ENCODE data around the gene COL15A1.
A peak's percentile ranks its signal among the peaks of the same experiment; 100 is the strongest.

COL15A1 gene

DNA sequence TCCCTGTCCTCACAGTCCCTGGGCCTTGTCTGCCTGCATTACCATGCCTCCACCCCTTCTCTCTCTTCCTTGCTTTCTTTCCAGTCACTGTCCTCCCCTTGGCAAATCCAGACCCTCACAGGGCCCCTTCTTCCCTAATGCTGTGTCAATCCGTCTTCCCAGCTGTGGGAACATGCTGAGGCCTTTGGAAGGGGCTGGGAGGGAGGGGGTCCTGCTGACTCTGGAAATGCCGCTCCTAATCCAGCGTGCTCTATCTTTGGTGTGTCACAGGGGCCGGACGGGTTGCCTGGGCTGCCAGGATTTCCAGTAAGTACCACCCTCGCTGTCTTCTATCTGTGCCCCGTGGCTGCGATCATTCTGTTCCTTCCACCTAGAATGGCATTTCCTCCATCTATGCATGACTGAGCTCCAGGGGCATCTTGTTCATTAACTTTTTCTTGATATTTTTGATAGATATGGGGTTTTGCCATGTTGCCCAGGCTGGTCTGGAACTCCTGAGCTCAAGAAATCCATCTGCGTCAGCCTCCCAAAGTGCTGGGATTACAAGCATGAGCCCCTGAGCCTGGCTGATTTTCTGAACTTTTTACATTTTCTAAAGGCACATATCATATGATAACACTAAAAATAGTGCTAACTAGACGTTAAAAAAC, 96.7 kb downstream of the COL15A1 start:
- Histone ChIP-seq H3K4me2 (ENCODE audit: low read length) (no peak overlapping the region), H3K79me1 (ENCODE audit: low read length) (no peaks in the 10 kb centered on the region), H3K79me2 (ENCODE audit: control insufficient read depth, insufficient read depth, low read length) (no peaks in the 10 kb centered on the region), H3K56ac (ENCODE audit: low read length) (no peak overlapping the region), H3K4me1 (ENCODE audit: control insufficient read depth, low read depth, low read length) (peaks cover 2% of the 10 kb centered on the region), H2BK5ac (ENCODE audit: low read length) (no peak overlapping the region), H3K27ac (ENCODE audit: low read depth, low read length) (peak overlapping the region; percentile 60), H3K23ac (ENCODE audit: low read length) (no peak overlapping the region), H2BK120ac (ENCODE audit: low read depth, low read length) (no peak overlapping the region), H2BK15ac (replicated peaks; ENCODE audit: low read depth) (no peak overlapping the region), H4K8ac (ENCODE audit: low read depth, low read length) (no peak overlapping the region), H3K4me3 (ENCODE audit: low read length) (no peak overlapping the region), H2AK5ac (ENCODE audit: low read length) (no peak overlapping the region), H3K36me3 (ENCODE audit: control insufficient read depth, insufficient read depth, low read length) (no peaks in the 10 kb centered on the region), H3K18ac (ENCODE audit: low read length) (peak overlapping the region; percentile 25), H4K5ac (ENCODE audit: low read length) (no peak overlapping the region), H3K9ac (ENCODE audit: low read length) (no peak overlapping the region), H3K4ac (ENCODE audit: low read depth, low read length) (no peak overlapping the region), H3K27me3 (ENCODE audit: insufficient read depth, low read length, poor library complexity) (no peaks in the 10 kb centered on the region)
- DNase-seq = no peak
- no CpG with 5 or more reads among the region's 10 CpGs for WGBS (ENCODE audit: extremely low coverage, insufficient coverage, low lambda C conversion rate)

DNA sequence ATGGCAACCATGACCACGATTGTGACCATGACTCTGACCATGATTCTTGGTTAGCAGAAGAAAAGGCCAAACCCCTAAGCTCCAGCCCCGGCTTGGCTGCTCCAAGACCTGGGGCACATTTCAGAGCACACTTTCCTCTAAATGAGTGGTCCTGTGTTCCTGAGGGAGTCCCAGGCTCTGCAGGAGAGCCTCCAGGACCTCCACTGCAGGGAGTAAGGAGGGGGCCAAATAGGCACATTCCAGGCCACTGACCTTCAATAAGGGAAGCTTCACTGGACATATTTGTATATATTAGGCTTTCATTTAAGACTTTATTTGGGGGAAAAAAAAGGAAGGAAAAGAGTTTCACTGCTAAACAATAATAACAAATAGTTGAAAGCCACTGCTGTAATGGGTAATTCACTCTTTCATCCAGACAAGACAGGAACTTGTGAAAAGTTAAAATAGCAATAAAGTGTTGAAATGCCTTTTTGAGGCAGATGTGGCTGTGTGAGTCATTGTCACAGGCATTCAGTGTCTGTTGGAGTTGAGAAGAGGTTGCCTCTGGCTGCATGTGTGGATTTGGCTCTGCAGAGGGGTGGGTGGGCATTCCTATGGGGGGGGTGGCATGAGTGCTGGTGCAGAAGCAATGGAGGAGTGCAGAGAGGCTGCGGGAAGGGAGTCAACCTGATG, 97.3 kb downstream of the COL15A1 start:
- Histone ChIP-seq H2BK15ac (replicated peaks; ENCODE audit: low read depth) (no peak overlapping the region), H3K56ac (ENCODE audit: low read length) (no peak overlapping the region), H3K27ac (ENCODE audit: low read depth, low read length) (peak overlapping the region; percentile 60), H3K4me3 (ENCODE audit: low read length) (no peak overlapping the region), H3K27me3 (ENCODE audit: insufficient read depth, low read length, poor library complexity) (no peaks in the 10 kb centered on the region), H4K8ac (ENCODE audit: low read depth, low read length) (no peak overlapping the region), H2BK120ac (ENCODE audit: low read depth, low read length) (no peak overlapping the region), H3K79me2 (ENCODE audit: control insufficient read depth, insufficient read depth, low read length) (no peaks in the 10 kb centered on the region), H3K36me3 (ENCODE audit: control insufficient read depth, insufficient read depth, low read length) (no peaks in the 10 kb centered on the region), H3K79me1 (ENCODE audit: low read length) (no peaks in the 10 kb centered on the region), H3K4ac (ENCODE audit: low read depth, low read length) (no peak overlapping the region), H2AK5ac (ENCODE audit: low read length) (no peak overlapping the region), H2BK5ac (ENCODE audit: low read length) (no peak overlapping the region), H3K18ac (ENCODE audit: low read length) (no peak overlapping the region), H3K4me1 (ENCODE audit: control insufficient read depth, low read depth, low read length) (peaks cover 2% of the 10 kb centered on the region), H3K23ac (ENCODE audit: low read length) (no peak overlapping the region), H3K9ac (ENCODE audit: low read length) (no peak overlapping the region), H3K4me2 (ENCODE audit: low read length) (no peak overlapping the region), H4K5ac (ENCODE audit: low read length) (no peak overlapping the region)
- DNase-seq = peak; percentile 88
- WGBS (ENCODE audit: extremely low coverage, insufficient coverage, low lambda C conversion rate) = no CpG with 5 or more reads among the region's 3 CpGs

DNA sequence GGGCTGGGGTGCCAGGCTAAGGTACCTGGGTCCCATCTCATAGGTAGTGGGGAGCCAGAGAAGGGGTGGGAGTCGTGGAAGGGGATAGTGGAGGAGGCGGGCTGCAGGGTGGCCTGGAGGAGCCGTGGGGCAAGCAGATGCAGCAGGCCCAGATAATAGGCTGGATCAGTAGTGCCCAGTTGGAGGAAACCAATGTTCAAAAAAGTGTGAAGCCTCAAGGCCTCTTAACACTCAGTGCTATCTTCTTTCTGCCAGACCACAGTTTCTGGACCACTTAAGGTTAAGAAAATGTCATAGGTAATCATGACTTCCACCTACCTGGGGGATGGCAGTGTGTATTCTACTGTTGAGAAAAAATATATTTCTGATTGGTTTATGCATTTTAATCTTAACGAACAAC, 97.9 kb downstream of the COL15A1 start:
- H2AK5ac ChIP-seq (ENCODE audit: low read length) = no peak overlapping the region
- no peak overlapping the region for H3K56ac ChIP-seq (ENCODE audit: low read length)
- H3K18ac ChIP-seq (ENCODE audit: low read length) = no peak overlapping the region
- H3K27me3 ChIP-seq (ENCODE audit: insufficient read depth, low read length, poor library complexity) = no peaks in the 10 kb centered on the region
- no peak overlapping the region for H2BK5ac ChIP-seq (ENCODE audit: low read length)
- H3K4me1 ChIP-seq (ENCODE audit: control insufficient read depth, low read depth, low read length) = peaks cover 2% of the 10 kb centered on the region
- no peak for DNase-seq
- H3K4me2 ChIP-seq (ENCODE audit: low read length) = no peak overlapping the region
- H4K8ac ChIP-seq (ENCODE audit: low read depth, low read length) = no peak overlapping the region
- H2BK15ac ChIP-seq (replicated peaks; ENCODE audit: low read depth) = no peak overlapping the region
- no peak overlapping the region for H2BK120ac ChIP-seq (ENCODE audit: low read depth, low read length)
- H3K36me3 ChIP-seq (ENCODE audit: control insufficient read depth, insufficient read depth, low read length) = no peaks in the 10 kb centered on the region
- no peak overlapping the region for H4K5ac ChIP-seq (ENCODE audit: low read length)
- no CpG with 5 or more reads among the region's 4 CpGs for WGBS (ENCODE audit: extremely low coverage, insufficient coverage, low lambda C conversion rate)
- H3K9ac ChIP-seq (ENCODE audit: low read length) = no peak overlapping the region
- H3K79me1 ChIP-seq (ENCODE audit: low read length) = no peaks in the 10 kb centered on the region
- no peaks in the 10 kb centered on the region for H3K79me2 ChIP-seq (ENCODE audit: control insufficient read depth, insufficient read depth, low read length)
- no peak overlapping the region for H3K23ac ChIP-seq (ENCODE audit: low read length)
- H3K4me3 ChIP-seq (ENCODE audit: low read length) = no peak overlapping the region
- H3K27ac ChIP-seq (ENCODE audit: low read depth, low read length) = peak overlapping the region; percentile 30
- no peak overlapping the region for H3K4ac ChIP-seq (ENCODE audit: low read depth, low read length)

DNA sequence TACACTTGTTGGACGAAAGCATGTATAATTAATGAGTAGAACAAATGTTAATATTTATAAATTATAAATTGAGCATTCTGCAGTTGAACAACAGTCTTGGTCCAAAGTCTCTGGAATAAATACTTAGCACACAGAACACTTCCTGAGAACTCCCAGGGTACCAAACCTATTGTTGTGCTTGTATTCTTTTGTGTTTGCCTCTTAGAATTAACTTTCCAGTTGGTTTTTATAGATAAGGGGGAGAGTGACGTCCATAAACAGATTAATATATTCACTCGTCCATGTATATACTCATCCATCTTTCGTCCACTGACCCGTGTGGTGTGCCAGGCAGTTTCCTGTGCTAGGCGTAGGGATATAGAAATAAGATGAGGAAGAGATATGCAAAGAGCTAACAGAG, 98.9 kb downstream of the COL15A1 start:
- Histone ChIP-seq H4K8ac (ENCODE audit: low read depth, low read length) (no peak overlapping the region), H3K4ac (ENCODE audit: low read depth, low read length) (no peak overlapping the region), H3K27me3 (ENCODE audit: insufficient read depth, low read length, poor library complexity) (no peaks in the 10 kb centered on the region), H2BK5ac (ENCODE audit: low read length) (no peak overlapping the region), H4K5ac (ENCODE audit: low read length) (no peak overlapping the region), H3K79me1 (ENCODE audit: low read length) (no peaks in the 10 kb centered on the region), H3K18ac (ENCODE audit: low read length) (no peak overlapping the region), H2BK15ac (replicated peaks; ENCODE audit: low read depth) (no peak overlapping the region), H3K36me3 (ENCODE audit: control insufficient read depth, insufficient read depth, low read length) (no peaks in the 10 kb centered on the region), H3K79me2 (ENCODE audit: control insufficient read depth, insufficient read depth, low read length) (no peaks in the 10 kb centered on the region), H3K4me2 (ENCODE audit: low read length) (no peak overlapping the region), H3K27ac (ENCODE audit: low read depth, low read length) (no peak overlapping the region), H3K9ac (ENCODE audit: low read length) (no peak overlapping the region), H2BK120ac (ENCODE audit: low read depth, low read length) (no peak overlapping the region), H3K4me3 (ENCODE audit: low read length) (no peak overlapping the region), H2AK5ac (ENCODE audit: low read length) (no peak overlapping the region), H3K23ac (ENCODE audit: low read length) (no peak overlapping the region), H3K4me1 (ENCODE audit: control insufficient read depth, low read depth, low read length) (peaks cover 2% of the 10 kb centered on the region), H3K56ac (ENCODE audit: low read length) (no peak overlapping the region)
- DNase-seq = no peak
- no CpG with 5 or more reads among the region's 6 CpGs for WGBS (ENCODE audit: extremely low coverage, insufficient coverage, low lambda C conversion rate)

DNA sequence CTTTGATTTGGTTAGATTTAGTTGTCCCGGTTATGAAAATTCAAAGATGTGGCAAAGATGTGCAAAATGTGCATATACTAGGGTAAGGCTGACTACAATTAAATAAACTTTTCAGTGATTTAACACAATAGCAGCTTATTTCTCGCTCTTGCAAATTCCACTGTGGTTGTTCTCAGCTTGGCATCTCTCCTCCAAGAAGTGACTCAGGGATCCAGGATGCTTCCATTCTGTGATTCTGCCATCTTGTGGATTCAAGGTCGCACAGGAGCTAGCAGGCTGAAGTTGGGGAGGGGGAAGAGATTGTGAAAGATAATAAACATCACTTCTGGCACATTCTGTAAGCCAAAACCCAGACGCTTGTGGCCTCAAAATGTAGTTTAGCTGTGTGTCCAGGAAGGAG, 101.1 kb downstream of the COL15A1 start:
- H3K9ac ChIP-seq (ENCODE audit: low read length) = no peak overlapping the region
- no peak overlapping the region for H2BK15ac ChIP-seq (replicated peaks; ENCODE audit: low read depth)
- no peaks in the 10 kb centered on the region for H3K4me1 ChIP-seq (ENCODE audit: control insufficient read depth, low read depth, low read length)
- no peak overlapping the region for H3K4me2 ChIP-seq (ENCODE audit: low read length)
- H3K36me3 ChIP-seq (ENCODE audit: control insufficient read depth, insufficient read depth, low read length) = no peaks in the 10 kb centered on the region
- no peak overlapping the region for H3K4ac ChIP-seq (ENCODE audit: low read depth, low read length)
- H3K79me1 ChIP-seq (ENCODE audit: low read length) = no peaks in the 10 kb centered on the region
- H2AK5ac ChIP-seq (ENCODE audit: low read length) = no peak overlapping the region
- H2BK120ac ChIP-seq (ENCODE audit: low read depth, low read length) = no peak overlapping the region
- H4K8ac ChIP-seq (ENCODE audit: low read depth, low read length) = no peak overlapping the region
- no peak overlapping the region for H4K5ac ChIP-seq (ENCODE audit: low read length)
- no peak overlapping the region for H3K23ac ChIP-seq (ENCODE audit: low read length)
- peak; percentile 49 for DNase-seq
- no peak overlapping the region for H2BK5ac ChIP-seq (ENCODE audit: low read length)
- no CpG with 5 or more reads among the region's 4 CpGs for WGBS (ENCODE audit: extremely low coverage, insufficient coverage, low lambda C conversion rate)
- no peak overlapping the region for H3K4me3 ChIP-seq (ENCODE audit: low read length)
- H3K27me3 ChIP-seq (ENCODE audit: insufficient read depth, low read length, poor library complexity) = no peaks in the 10 kb centered on the region
- H3K79me2 ChIP-seq (ENCODE audit: control insufficient read depth, insufficient read depth, low read length) = no peaks in the 10 kb centered on the region
- no peak overlapping the region for H3K56ac ChIP-seq (ENCODE audit: low read length)
- H3K27ac ChIP-seq (ENCODE audit: low read depth, low read length) = no peak overlapping the region
- no peak overlapping the region for H3K18ac ChIP-seq (ENCODE audit: low read length)

DNA sequence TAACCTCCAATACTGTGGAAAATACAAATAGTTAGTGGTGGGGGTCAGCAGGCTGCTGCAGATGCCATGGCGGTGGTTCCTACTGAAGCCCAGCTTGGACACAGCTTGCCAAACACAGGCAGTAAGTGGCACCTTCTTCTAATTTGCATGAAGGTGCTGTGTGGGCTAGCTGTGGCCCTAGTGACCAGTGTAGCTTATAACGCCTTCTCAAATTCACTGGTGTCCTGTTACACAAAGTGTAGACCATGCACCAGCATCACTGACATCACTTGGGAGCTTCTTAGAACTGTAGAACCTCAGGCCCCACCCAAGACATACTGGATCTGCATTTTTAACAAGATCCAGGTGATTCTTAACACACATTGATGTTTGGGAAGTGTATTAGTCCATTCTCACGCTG, 102.4 kb downstream of the COL15A1 start:
- no peaks in the 10 kb centered on the region for H3K79me1 ChIP-seq (ENCODE audit: low read length)
- no peak for DNase-seq
- H4K5ac ChIP-seq (ENCODE audit: low read length) = no peak overlapping the region
- H3K4me2 ChIP-seq (ENCODE audit: low read length) = no peak overlapping the region
- H3K9ac ChIP-seq (ENCODE audit: low read length) = no peak overlapping the region
- no peak overlapping the region for H3K4me3 ChIP-seq (ENCODE audit: low read length)
- H3K36me3 ChIP-seq (ENCODE audit: control insufficient read depth, insufficient read depth, low read length) = no peaks in the 10 kb centered on the region
- no peaks in the 10 kb centered on the region for H3K79me2 ChIP-seq (ENCODE audit: control insufficient read depth, insufficient read depth, low read length)
- H2BK5ac ChIP-seq (ENCODE audit: low read length) = no peak overlapping the region
- no peak overlapping the region for H3K23ac ChIP-seq (ENCODE audit: low read length)
- no peaks in the 10 kb centered on the region for H3K4me1 ChIP-seq (ENCODE audit: control insufficient read depth, low read depth, low read length)
- H4K8ac ChIP-seq (ENCODE audit: low read depth, low read length) = no peak overlapping the region
- H2AK5ac ChIP-seq (ENCODE audit: low read length) = no peak overlapping the region
- H3K4ac ChIP-seq (ENCODE audit: low read depth, low read length) = no peak overlapping the region
- WGBS (ENCODE audit: extremely low coverage, insufficient coverage, low lambda C conversion rate) = no CpG with 5 or more reads among the region's 3 CpGs
- H3K27me3 ChIP-seq (ENCODE audit: insufficient read depth, low read length, poor library complexity) = no peaks in the 10 kb centered on the region
- no peak overlapping the region for H3K18ac ChIP-seq (ENCODE audit: low read length)
- no peak overlapping the region for H2BK120ac ChIP-seq (ENCODE audit: low read depth, low read length)
- H3K56ac ChIP-seq (ENCODE audit: low read length) = no peak overlapping the region
- no peak overlapping the region for H2BK15ac ChIP-seq (replicated peaks; ENCODE audit: low read depth)
- H3K27ac ChIP-seq (ENCODE audit: low read depth, low read length) = no peak overlapping the region

Data from mesendoderm (in vitro differentiated cells).